HG03571 (cell line): Measurements from ENCODE around the gene ACTL8.

Experiments
- ATAC-seq: cut with Tn5 transposase; IDR thresholded peaks from one replicate; pipeline ENCODE4 v1.9.1; 2021; ENCODE audit not compliant: unreplicated experiment

Gene ACTL8, protein sequence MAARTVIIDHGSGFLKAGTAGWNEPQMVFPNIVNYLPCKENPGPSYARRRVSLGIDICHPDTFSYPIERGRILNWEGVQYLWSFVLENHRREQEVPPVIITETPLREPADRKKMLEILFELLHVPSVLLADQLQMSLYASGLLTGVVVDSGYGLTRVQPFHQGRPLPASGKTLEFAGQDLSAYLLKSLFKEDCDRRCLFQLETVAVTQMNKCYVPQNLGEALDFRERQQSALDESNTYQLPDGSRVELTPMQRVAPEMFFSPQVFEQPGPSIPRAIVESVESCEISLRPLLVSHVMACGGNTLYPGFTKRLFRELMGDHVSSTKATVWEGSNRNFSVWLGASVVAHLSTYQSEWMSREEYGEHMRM

GRCh38 chr1:17755120-17755519 is at the start of gene ACTL8:
ACTL8 (plus strand) TSS chr1:17755333; CDS start chr1:17823009, 67,676 bp downstream.
- ATAC-seq, result no peak

DNA sequence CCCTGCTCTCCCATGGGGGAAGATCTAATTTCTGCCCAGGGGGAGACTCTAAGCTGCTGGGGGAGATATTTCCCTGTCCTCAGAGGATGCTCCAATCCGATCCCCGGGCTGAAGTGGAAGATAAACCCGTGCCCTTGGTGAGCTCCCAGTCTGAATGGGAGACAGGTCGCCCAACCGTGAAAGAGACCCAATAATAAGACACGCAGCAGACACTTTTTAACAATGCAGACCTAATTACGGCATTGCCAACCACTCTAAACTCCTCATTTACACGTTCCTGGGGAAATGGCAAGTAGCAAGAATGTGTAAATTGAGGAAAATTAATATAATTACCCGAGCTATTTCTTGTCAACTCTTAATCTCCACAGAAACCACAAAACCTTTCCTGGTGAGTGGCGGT is 48.7 kb upstream of the ACTL8 start:
- no peak for ATAC-seq

DNA sequence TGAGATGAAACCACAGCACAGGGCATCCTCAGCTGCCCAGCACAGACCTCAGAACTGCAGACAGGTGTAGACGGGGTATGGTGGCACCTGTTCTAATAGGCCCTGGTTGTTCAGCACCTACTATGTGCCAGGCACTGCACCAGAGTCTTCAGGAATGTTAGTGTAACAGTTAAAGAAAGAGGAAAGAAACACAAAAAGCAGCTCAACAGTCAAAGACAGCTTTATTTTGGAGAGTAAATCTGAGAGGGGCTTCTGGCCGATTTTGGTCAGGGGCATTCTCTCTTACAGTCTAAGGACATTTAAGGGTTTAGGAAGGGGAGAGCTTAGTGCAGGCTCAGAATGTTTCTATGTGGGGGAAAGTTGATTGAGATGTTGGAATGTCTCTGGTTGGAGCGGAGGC is 45.2 kb upstream of the ACTL8 start:
- ATAC-seq, result no peak

GRCh38 chr1:17710889-17711576 is 44.1 kb upstream of the ACTL8 start:
- no peak for ATAC-seq

GRCh38 chr1:17711577-17711910 is 43.6 kb upstream of the ACTL8 start:
- ATAC-seq, result no peak

- ATAC-seq, result no peak
Measured at GRCh38 chr1:17711941-17712340, 43.2 kb upstream of the ACTL8 start.

GRCh38 chr1:17713993-17714392 is 41.1 kb upstream of the ACTL8 start:
- ATAC-seq, result no peak

GRCh38 chr1:17717594-17718535 is 37.3 kb upstream of the ACTL8 start:
- ATAC-seq, result no peak

- ATAC-seq, result no peak
Measured at GRCh38 chr1:17719874-17720273, 35.3 kb upstream of the ACTL8 start.

DNA sequence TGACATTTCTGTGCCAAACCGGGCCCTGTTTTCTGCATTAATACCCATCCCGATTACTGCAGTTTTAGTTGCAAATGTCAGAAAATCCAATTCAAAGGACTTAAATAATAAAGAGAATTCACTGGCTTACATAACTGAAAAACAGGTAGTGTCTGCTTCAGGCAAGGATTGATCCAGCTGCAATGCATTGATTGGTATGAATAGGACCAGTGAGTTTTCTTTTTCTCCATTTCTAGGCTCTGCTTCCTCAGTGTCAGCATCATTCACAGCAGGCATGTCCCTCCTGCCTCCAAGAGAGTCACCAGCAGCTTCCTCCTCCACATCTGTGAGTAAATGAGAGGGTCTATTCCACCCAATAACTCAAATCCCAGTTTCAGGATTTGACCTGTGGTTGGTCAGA is 33.7 kb upstream of the ACTL8 start:
- ATAC-seq, result no peak

DNA sequence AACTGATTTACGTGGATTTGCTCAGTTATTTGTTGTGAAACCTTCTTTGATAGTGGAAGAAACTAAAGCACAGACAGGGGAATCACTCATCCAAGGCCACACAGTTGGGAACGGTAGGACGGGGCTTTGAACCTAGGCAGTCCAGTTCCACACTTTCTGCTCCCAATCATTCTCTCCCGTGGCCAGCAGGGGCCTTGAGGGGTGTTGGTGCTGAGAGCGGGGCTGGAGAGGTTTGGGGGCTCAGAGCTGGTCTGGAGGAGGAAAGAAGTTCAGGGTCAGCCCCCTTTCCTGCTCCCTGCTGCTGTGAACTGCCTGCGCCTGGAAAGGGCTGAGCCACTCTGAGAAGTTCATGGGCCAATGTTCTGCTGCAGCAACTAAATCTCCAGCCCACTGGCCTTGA is 31.4 kb upstream of the ACTL8 start:
- no peak for ATAC-seq

DNA sequence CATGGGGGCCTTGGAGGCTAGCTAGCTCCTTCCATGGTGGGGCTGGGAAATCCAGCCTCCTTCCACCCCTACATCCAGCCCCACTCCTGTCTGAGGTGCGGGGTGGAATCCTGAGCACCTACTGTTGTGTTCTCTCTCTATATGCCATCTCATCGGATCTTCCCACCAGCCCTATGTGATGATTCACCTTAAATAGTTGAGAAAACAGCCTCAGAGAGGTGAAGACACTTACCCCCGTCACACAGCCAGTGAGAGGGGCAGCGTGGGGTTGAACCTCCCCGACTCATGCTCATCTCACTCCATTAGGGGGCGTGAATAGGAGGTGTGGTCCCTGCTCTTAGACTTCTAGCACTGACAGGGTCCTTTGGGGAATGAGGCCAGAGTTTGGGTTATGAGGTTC is 31.0 kb upstream of the ACTL8 start:
- no peak for ATAC-seq

GRCh38 chr1:17725084-17725719 is 29.9 kb upstream of the ACTL8 start:
- ATAC-seq, result no peak

GRCh38 chr1:17725811-17726582 is 29.1 kb upstream of the ACTL8 start:
- ATAC-seq, result no peak

- no peak for ATAC-seq
Measured at GRCh38 chr1:17728123-17728712, 26.9 kb upstream of the ACTL8 start.

GRCh38 chr1:17729248-17729647 is 25.9 kb upstream of the ACTL8 start:
- ATAC-seq, result no peak

DNA sequence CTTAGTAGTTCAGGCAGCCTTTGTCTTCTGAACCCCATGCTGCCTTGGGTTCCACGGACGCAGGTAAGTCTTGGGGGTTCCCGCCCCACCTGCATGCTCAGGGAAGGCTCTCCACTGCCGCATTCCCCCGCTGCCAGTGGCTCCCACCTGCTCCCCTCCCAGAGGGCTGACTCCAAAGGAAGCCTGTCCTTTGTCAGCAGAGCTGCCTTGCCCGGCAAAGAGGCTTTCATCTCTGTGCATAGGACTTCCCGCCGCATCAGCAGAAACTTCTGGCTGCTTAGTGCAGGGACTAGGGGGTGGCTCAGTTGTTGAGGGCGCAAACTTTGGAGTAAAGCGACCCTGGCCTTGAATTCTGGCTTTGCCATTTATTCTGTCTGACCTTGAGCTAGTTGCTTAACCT is 25.2 kb upstream of the ACTL8 start:
- ATAC-seq, result no peak

DNA sequence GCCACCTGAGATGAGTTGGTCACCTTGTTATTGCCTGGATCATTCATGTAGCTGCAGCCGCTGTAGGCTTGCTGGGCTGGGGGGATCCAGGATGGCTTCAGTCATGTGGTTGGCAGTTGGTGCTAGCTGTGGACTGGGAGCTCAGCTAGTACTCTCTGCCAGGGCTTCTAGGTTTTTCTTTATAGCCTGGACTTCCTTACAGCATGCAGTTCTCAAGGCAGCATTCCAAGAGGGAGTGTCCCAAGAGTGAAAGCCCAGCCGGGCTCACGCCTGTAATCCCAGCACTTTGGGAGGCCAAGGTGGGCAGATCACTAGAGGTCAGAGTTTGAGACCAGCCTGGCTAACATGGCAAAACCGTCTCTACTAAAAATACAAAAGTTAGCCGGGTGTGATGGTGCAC is 23.7 kb upstream of the ACTL8 start:
- ATAC-seq, result no peak

GRCh38 chr1:17732475-17732874 is 22.7 kb upstream of the ACTL8 start:
- ATAC-seq, result no peak

- no peak for ATAC-seq
Measured at GRCh38 chr1:17733661-17734060, 21.5 kb upstream of the ACTL8 start.
